Caco-2 (cell line): ENCODE results near the gene BASP1. TPM values are rescaled to one million over a fixed set of nuclear protein-coding genes. Genes with fewer than 3 reads are reported as not detected.

Experiments used
- BruUV-seq: library from RNA; stranded (reverse); fragments of 400-500 nt; replicated peaks from 2 replicates; lab custom pipeline; 2021; lab: Mats Ljungman, UMichigan
- CTCF ChIA-PET: fragments of 300-600 bp; sonication (Branson Sonifier 250); formaldehyde crosslinking; loops from one replicate; lab custom pipeline; 2022; ENCODE audit warnings: antibody characterized with exemption; lab: Charles Lee
- POLR2A ChIA-PET: fragments of 300-600 bp; sonication (Branson Sonifier 250); formaldehyde crosslinking; loops from one replicate; lab custom pipeline; 2022; ENCODE audit warnings: antibody characterized with exemption; lab: Charles Lee
- DNase-seq, 2 experiments: peaks; one replicate each; pipeline versions ENCODE4 v3.0.0 to v3.0.0-alpha.2; 2020 to 2022
- H3K27me3 ChIP-seq: replicated peaks from 2 replicates; pipeline ENCODE4 v1.6.0; 2011; ENCODE audit warnings: low read length; ENCODE audit not compliant: control insufficient read depth, insufficient read depth
- H3K36me3 ChIP-seq: 2 replicates; pipeline ENCODE4 v1.5.1; 2011; ENCODE audit warnings: low read length; ENCODE audit not compliant: control insufficient read depth, insufficient read depth
- H3K4me1 ChIP-seq: fragments of 250-450 bp; sonication (Bioruptor Pico); 2 replicates; pipeline ENCODE4 v1.5.1; 2020; ENCODE audit warnings: mild to moderate bottlenecking
- H3K4me3 ChIP-seq: 2 replicates; pipeline ENCODE4 v1.5.1; 2011; ENCODE audit warnings: low read depth, mild to moderate bottlenecking, control low read depth, low read length
- H3K9me3 ChIP-seq: fragments of 250-450 bp; sonication (Bioruptor Pico); 2 replicates; pipeline ENCODE4 v1.5.1; 2020; ENCODE audit warnings: mild to moderate bottlenecking, moderate library complexity
- H3K27ac Mint-ChIP-seq: one replicate; pipeline ENCODE4 v1.8.0; 2022; ENCODE audit warnings: mixed read lengths; ENCODE audit not compliant: unreplicated experiment
- H3K27me3 Mint-ChIP-seq: one replicate; pipeline ENCODE4 v1.8.0; 2022; ENCODE audit warnings: mixed read lengths; ENCODE audit not compliant: insufficient read depth, unreplicated experiment
- H3K36me3 Mint-ChIP-seq: one replicate; pipeline ENCODE4 v1.8.0; 2022; ENCODE audit warnings: mild to moderate bottlenecking, mixed read lengths; ENCODE audit not compliant: insufficient read depth, unreplicated experiment
- H3K4me1 Mint-ChIP-seq: one replicate; pipeline ENCODE4 v1.8.0; 2022; ENCODE audit warnings: low read depth, mixed read lengths; ENCODE audit not compliant: unreplicated experiment
- H3K4me3 Mint-ChIP-seq: one replicate; pipeline ENCODE4 v1.8.0; 2022; ENCODE audit warnings: mild to moderate bottlenecking, moderate library complexity, mixed read lengths; ENCODE audit not compliant: unreplicated experiment
- H3K9me3 Mint-ChIP-seq: one replicate; pipeline ENCODE4 v1.8.0; 2022; ENCODE audit warnings: mixed read lengths; ENCODE audit not compliant: unreplicated experiment
- intact Hi-C: fragments of 100-400 bp; cut with micrococcal nuclease; formaldehyde crosslinking; loops from one replicate; pipeline ENCODE4 v1.10.0; 2022; ENCODE audit not compliant: unreplicated experiment
- total RNA-seq: library from RNA; stranded (reverse); gene quantifications from 2 replicates; pipeline ENCODE4 v1.2.3, GENCODE V29; 2022
- TF ChIP-seq, protein P1 (sequence below), 2 experiments: fragments of 200-600 bp in 1 of 2; IDR thresholded peaks; 1 replicate in 1 of 2; 2 replicates in 1 of 2; pipeline versions ENCODE4 v1.5.1 to v1.8.0; 2011 to 2022; ENCODE audit warnings: antibody characterized with exemption in 1 of 2, control low read depth in 1 of 2, inconsistent platforms in 1 of 2, low read depth in 1 of 2, low read length in 1 of 2, mild to moderate bottlenecking in 1 of 2, moderate library complexity in 1 of 2; ENCODE audit not compliant: insufficient read depth in 1 of 2, severe bottlenecking in 1 of 2, unreplicated experiment in 1 of 2

Gene BASP1
- total RNA-seq, 1 experiment from 2014 or later, result 78.1 TPM

DNA sequence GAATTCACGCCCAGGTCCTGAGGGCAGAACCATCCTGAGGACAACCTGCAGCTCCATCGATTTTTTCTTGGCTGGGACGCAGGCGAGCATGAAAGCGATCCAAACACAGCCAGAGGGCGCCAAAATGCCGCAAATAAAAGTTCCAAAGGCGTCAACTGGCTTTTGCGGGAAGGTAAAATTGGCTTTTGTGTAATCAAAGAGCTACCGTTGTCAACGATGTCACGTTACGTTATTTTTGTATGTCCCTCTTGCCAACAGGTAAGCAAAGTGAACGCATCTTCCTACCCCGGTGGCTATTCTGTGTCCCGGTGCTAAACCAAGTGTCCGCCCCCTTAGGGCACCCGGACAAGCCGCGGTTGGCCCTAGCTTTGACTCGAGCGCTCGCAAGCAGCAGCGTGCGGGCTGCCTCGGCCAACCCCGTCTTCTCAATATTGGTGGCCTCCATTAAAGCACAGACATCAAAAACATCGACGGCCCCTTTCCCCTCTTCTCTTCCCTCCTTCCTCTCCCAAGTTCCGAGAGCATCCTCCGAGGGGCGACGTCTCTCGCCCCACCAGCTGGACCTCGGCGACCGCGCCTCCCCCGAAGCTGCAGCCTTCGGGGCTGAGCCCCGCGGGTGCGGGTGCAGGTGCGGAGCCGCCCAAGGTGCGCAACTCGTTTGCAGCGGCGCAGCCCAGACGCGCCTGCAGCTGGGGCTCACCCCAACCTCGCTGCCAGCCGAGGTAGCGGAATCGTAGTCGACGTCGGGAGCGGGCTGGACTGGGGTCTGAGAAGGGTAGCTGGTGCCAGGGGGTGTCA is 1.1 kb upstream of the BASP1 start:
- Histone ChIP-seq H3K4me3 (peak overlapping the region; percentile 65), H3K36me3 (no peaks in the 10 kb centered on the region), H3K4me1 (peaks cover 10% of the 10 kb centered on the region), H3K9me3 (no peaks in the 10 kb centered on the region), H3K27me3 (no peaks in the 10 kb centered on the region)
- intact Hi-C loops, result loop anchor here (1.0 to 10.0 kb wide), 9 partner anchors 89 to 1098 kb away; no protein-coding TSS in a partner anchor
- DNase-seq, result peak; percentile 82 to 87
- H3K27ac Mint-ChIP-seq, result peak overlapping the region; percentile 36
- H3K36me3 Mint-ChIP-seq, result peaks cover 22% of the 10 kb centered on the region
- peak overlapping the region; percentile 96 for H3K4me3 Mint-ChIP-seq
- ChIA-PET CTCF (interaction anchor here (0.6 to 2.7 kb wide), 21 partner anchors 10 to 1088 kb away, joined by 3 to 17 read pairs (median 4); no protein-coding TSS in a partner anchor), POLR2A (interaction anchor here (1.3 kb wide), 1 partner anchor 90 kb away, joined by 4 read pairs; no protein-coding TSS in a partner anchor)
- H3K4me1 Mint-ChIP-seq, result peaks cover 14% of the 10 kb centered on the region
- no peaks in the 10 kb centered on the region for H3K9me3 Mint-ChIP-seq
- H3K27me3 Mint-ChIP-seq, result no peaks in the 10 kb centered on the region
- TF ChIP-seq, protein P1, sequence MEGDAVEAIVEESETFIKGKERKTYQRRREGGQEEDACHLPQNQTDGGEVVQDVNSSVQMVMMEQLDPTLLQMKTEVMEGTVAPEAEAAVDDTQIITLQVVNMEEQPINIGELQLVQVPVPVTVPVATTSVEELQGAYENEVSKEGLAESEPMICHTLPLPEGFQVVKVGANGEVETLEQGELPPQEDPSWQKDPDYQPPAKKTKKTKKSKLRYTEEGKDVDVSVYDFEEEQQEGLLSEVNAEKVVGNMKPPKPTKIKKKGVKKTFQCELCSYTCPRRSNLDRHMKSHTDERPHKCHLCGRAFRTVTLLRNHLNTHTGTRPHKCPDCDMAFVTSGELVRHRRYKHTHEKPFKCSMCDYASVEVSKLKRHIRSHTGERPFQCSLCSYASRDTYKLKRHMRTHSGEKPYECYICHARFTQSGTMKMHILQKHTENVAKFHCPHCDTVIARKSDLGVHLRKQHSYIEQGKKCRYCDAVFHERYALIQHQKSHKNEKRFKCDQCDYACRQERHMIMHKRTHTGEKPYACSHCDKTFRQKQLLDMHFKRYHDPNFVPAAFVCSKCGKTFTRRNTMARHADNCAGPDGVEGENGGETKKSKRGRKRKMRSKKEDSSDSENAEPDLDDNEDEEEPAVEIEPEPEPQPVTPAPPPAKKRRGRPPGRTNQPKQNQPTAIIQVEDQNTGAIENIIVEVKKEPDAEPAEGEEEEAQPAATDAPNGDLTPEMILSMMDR (IDR thresholded peaks at IDR 0.05; ENCODE audit: insufficient read depth in 1 of 2, low read depth in 1 of 2, low read length in 1 of 2, severe bottlenecking in 1 of 2, unreplicated experiment in 1 of 2), result peak; percentile 77 to 85
- BruUV-seq, result no TSS peak

DNA sequence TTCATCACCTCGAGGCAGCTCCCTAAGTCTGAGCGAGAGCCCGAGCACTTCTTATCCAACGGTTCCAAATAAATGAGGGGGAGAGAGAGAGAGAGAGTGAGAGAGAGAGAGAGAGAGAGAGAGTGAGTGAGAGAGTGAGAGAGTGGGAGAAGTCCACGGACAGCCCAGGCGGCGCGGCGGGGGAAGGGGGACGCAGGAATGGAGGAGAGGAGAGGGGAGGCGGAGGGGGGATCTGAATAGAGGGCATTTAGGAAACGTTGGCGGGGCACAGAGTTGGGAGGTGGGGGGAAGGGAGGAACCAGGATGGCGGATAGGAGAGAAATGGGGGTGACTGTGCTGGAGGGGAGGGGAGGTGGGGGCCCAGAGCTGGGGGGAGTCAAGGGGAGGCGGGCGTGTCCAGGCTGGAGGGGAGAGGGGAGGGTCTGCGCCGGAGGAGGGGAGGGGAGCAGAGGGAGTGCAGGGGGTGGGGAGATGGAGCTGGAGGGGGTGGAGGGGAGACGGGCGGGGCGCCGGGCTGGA is 398 bp upstream of the BASP1 start:
- ChIA-PET POLR2A (interaction anchor here (0.7 to 1.3 kb wide), 2 partner anchors 89 to 111 kb away, joined by 4 to 6 read pairs; no protein-coding TSS in a partner anchor), CTCF (interaction anchor here (0.6 to 2.7 kb wide), 9 partner anchors 89 to 1065 kb away, joined by 3 to 17 read pairs (median 6); no protein-coding TSS in a partner anchor)
- Mint-ChIP-seq H3K4me1 (peaks cover 7% of the 10 kb centered on the region), H3K9me3 (no peaks in the 10 kb centered on the region), H3K4me3 (peak overlapping the region; percentile 96), H3K27me3 (no peaks in the 10 kb centered on the region), H3K36me3 (peaks cover 22% of the 10 kb centered on the region), H3K27ac (peak overlapping the region; percentile 36)
- TF ChIP-seq, protein P1 (IDR thresholded peaks at IDR 0.05; ENCODE audit: insufficient read depth in 1 of 2, low read depth in 1 of 2, low read length in 1 of 2, severe bottlenecking in 1 of 2, unreplicated experiment in 1 of 2), result no peak
- Histone ChIP-seq H3K4me3 (peak overlapping the region; percentile 65), H3K9me3 (no peaks in the 10 kb centered on the region), H3K27me3 (no peaks in the 10 kb centered on the region), H3K36me3 (no peaks in the 10 kb centered on the region), H3K4me1 (peaks cover 10% of the 10 kb centered on the region; the same call in 1 of the 2 replicates)
- intact Hi-C loops, result loop anchor here (1.0 to 10.0 kb wide), 9 partner anchors 88 to 1097 kb away; no protein-coding TSS in a partner anchor
- BruUV-seq, result no TSS peak
- DNase-seq, result peak; percentile 56 to 61

DNA sequence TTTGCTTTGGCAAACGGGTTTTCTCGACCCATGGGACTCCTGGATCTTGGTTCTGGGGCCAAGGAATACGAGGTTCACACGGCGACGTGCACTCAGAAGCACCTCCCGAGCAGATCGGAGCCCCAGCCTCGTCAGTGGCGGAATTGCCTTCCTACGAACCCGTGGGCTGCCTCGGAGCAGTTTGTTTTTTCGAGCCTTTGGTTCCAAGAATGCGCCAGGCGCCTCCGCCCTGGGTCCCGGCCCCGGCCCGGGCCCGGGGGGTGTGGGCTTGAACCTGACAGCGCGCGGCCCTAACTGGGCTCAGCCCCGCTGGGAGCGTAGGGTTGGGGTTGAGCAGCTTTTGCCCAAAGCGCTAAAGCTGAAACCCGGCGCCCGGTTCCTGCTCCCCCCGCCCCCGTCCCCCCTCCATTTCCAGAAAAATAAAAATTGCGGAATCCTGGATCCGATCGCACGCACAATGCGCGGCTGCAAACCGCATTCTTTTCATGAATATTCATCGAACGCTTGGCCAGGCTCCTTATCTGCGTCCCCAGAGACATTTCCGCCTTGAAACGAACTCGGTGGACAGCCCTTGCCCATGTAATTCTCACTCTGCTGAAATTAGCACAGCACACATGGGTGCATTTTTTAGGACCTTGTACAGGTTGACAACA is 1.0 kb downstream of the BASP1 start:
- intact Hi-C loops, result loop anchor here (5.0 to 10.0 kb wide), 5 partner anchors 219 to 676 kb away; no protein-coding TSS in a partner anchor
- POLR2A ChIA-PET, result no interaction called here

More for the DNA sequence above, 1.0 kb downstream of the BASP1 start:
- peak overlapping the region; percentile 59 for H3K27ac Mint-ChIP-seq
- no peaks in the 10 kb centered on the region for H3K36me3 ChIP-seq
- H3K36me3 Mint-ChIP-seq, result peaks cover 22% of the 10 kb centered on the region
- H3K4me1 Mint-ChIP-seq, result peaks cover 20% of the 10 kb centered on the region
- CTCF ChIA-PET, result no interaction called here
- no peaks in the 10 kb centered on the region for H3K27me3 Mint-ChIP-seq
- no peaks in the 10 kb centered on the region for H3K27me3 ChIP-seq
- no peaks in the 10 kb centered on the region for H3K9me3 Mint-ChIP-seq
- TF ChIP-seq, protein P1 (IDR thresholded peaks at IDR 0.05; ENCODE audit: insufficient read depth in 1 of 2, low read depth in 1 of 2, low read length in 1 of 2, severe bottlenecking in 1 of 2, unreplicated experiment in 1 of 2), result no peak
- peak overlapping the region; percentile 96 for H3K4me3 Mint-ChIP-seq
- no peaks in the 10 kb centered on the region for H3K9me3 ChIP-seq
- no TSS peak for BruUV-seq
- H3K4me1 ChIP-seq, result peaks cover 23% of the 10 kb centered on the region
- H3K4me3 ChIP-seq, result peak overlapping the region; percentile 65
- peak in 1 of 2 experiments; percentile 32 for DNase-seq
